Loucy (cell line): ENCODE data around the gene LRRC59.
A peak's percentile ranks its signal among the peaks of the same experiment; 100 is the strongest.

Experiments used
- H2AFZ ChIP-seq: fragments of 200-600 bp; sonication (generic); 2 replicates; pipeline ENCODE4 v1.6.0; 2016; ENCODE audit warnings: antibody characterized with exemption, mild to moderate bottlenecking, low read length, moderate library complexity
- H3F3A ChIP-seq: fragments of 200-600 bp; 2 replicates; pipeline ENCODE4 v1.6.0; 2016; ENCODE audit warnings: antibody characterized with exemption, low read depth, mild to moderate bottlenecking
- H3K27me3 ChIP-seq: fragments of 200-600 bp; sonication (generic); 2 replicates; pipeline ENCODE4 v1.6.1; 2014; ENCODE audit warnings: low read length, mild to moderate bottlenecking; ENCODE audit not compliant: insufficient read depth, poor library complexity, severe bottlenecking
- H3K36me3 ChIP-seq: fragments of 200-600 bp; sonication (generic); 2 replicates; pipeline ENCODE4 v1.6.1; 2016; ENCODE audit warnings: low read length; ENCODE audit not compliant: insufficient read depth
- H3K4me1 ChIP-seq: fragments of 200-600 bp; sonication (generic); 2 replicates; pipeline ENCODE4 v1.5.1; 2014; ENCODE audit warnings: low read length, mild to moderate bottlenecking; ENCODE audit not compliant: insufficient read depth, poor library complexity, severe bottlenecking
- H3K4me2 ChIP-seq: fragments of 200-600 bp; sonication (generic); 2 replicates; pipeline ENCODE4 v1.6.0; 2014; ENCODE audit warnings: antibody characterized with exemption, low read length, low read depth, mild to moderate bottlenecking; ENCODE audit not compliant: poor library complexity, severe bottlenecking
- H3K4me3 ChIP-seq: fragments of 200-600 bp; sonication (generic); 2 replicates; pipeline ENCODE4 v1.5.1; 2014; ENCODE audit warnings: low read length, mild to moderate bottlenecking, mixed read lengths; ENCODE audit not compliant: poor library complexity, severe bottlenecking
- H3K79me2 ChIP-seq: fragments of 200-600 bp; sonication (generic); 2 replicates; pipeline ENCODE4 v1.6.1; 2014; ENCODE audit warnings: low read length; ENCODE audit not compliant: insufficient read depth
- H3K9ac ChIP-seq: fragments of 200-600 bp; sonication (generic); 2 replicates; pipeline ENCODE4 v1.6.0; 2014; ENCODE audit warnings: mild to moderate bottlenecking, low read depth, low read length, moderate library complexity; ENCODE audit not compliant: poor library complexity, severe bottlenecking
- H3K9me2 ChIP-seq: fragments of 200-600 bp; sonication (generic); replicated peaks from 2 replicates; pipeline ENCODE4 v1.6.1; 2016; ENCODE audit warnings: low read depth, low read length, mixed read lengths
- H3K9me3 ChIP-seq: fragments of 200-600 bp; sonication (generic); 2 replicates; pipeline ENCODE4 v1.6.1; 2014; ENCODE audit warnings: mild to moderate bottlenecking, antibody characterized with exemption, low read length, low read depth; ENCODE audit not compliant: insufficient read depth
- H4K20me1 ChIP-seq: fragments of 200-600 bp; sonication (generic); 2 replicates; pipeline ENCODE4 v1.6.0; 2014; ENCODE audit warnings: antibody characterized with exemption, low read length, mild to moderate bottlenecking; ENCODE audit not compliant: insufficient read depth, poor library complexity, severe bottlenecking
- EZH2phosphoT487 ChIP-seq: fragments of 200-600 bp; IDR thresholded peaks from 2 replicates; pipeline ENCODE4 v1.6.1; 2018; ENCODE audit warnings: antibody characterized with exemption, mild to moderate bottlenecking, moderate library complexity, borderline replicate concordance
- TF ChIP-seq, protein P1 (sequence below): fragments of 200-600 bp; sonication (generic); conservative IDR thresholded peaks from 2 replicates; pipeline ENCODE4 v1.5.1; 2014; ENCODE audit warnings: mild to moderate bottlenecking, antibody characterized with exemption, low read length

Gene LRRC59

DNA sequence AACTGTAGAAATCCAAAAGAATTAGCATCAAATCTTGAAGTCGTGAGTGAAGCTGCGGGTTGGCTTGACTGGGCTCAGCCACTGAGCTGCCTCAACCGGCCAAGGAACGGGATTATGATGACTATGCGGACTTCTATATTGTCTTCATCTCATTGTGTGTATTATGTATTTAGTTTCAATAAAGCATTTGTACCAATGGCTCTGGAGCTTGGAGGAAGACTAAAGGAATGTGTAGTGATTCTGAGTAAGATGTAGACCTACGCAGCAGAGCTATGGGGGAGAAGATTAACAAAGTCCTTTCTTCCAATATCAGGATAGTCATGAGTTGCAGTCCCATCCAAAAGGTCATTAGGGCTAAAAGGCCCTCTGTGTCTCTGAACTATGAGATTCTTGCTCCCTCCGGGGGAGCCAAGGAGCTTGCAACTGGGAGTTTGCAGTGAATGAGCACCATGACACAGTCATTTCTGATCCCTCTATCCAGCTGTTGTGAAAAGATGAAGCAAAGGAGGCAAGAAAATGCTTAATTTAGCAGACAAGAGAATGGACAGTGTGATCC, 16.0 kb downstream of the LRRC59 start:
- peaks cover 71% of the 10 kb centered on the region; the same call in 1 of the 2 replicates for H3K36me3 ChIP-seq

GRCh38 chr17:50380369-50381259, 16.7 kb downstream of the LRRC59 start:
- Histone ChIP-seq H3K9ac (no peak overlapping the region), H3K27me3 (no peaks in the 10 kb centered on the region), H3K4me1 (no peaks in the 10 kb centered on the region), H3K9me3 (no peaks in the 10 kb centered on the region), H3K36me3 (peaks cover 64% of the 10 kb centered on the region; the same call in 1 of the 2 replicates), H2AFZ (no peak overlapping the region), H4K20me1 (no peaks in the 10 kb centered on the region), H3K4me3 (no peak overlapping the region), H3K79me2 (no peaks in the 10 kb centered on the region), H3F3A (no peaks in the 10 kb centered on the region), H3K4me2 (no peak overlapping the region), H3K9me2 (no peaks in the 10 kb centered on the region)
- no peak for TF ChIP-seq EZH2phosphoT487
- TF ChIP-seq, protein P1, sequence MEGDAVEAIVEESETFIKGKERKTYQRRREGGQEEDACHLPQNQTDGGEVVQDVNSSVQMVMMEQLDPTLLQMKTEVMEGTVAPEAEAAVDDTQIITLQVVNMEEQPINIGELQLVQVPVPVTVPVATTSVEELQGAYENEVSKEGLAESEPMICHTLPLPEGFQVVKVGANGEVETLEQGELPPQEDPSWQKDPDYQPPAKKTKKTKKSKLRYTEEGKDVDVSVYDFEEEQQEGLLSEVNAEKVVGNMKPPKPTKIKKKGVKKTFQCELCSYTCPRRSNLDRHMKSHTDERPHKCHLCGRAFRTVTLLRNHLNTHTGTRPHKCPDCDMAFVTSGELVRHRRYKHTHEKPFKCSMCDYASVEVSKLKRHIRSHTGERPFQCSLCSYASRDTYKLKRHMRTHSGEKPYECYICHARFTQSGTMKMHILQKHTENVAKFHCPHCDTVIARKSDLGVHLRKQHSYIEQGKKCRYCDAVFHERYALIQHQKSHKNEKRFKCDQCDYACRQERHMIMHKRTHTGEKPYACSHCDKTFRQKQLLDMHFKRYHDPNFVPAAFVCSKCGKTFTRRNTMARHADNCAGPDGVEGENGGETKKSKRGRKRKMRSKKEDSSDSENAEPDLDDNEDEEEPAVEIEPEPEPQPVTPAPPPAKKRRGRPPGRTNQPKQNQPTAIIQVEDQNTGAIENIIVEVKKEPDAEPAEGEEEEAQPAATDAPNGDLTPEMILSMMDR: peak; percentile 38

More for the DNA sequence above, 16.0 kb downstream of the LRRC59 start:
- Histone ChIP-seq H3K4me1 (no peaks in the 10 kb centered on the region), H4K20me1 (no peaks in the 10 kb centered on the region), H3K27me3 (no peaks in the 10 kb centered on the region), H3K4me2 (no peak overlapping the region), H3F3A (no peaks in the 10 kb centered on the region), H3K9me2 (no peaks in the 10 kb centered on the region), H2AFZ (no peak overlapping the region), H3K9ac (no peak overlapping the region), H3K79me2 (no peaks in the 10 kb centered on the region), H3K9me3 (no peaks in the 10 kb centered on the region), H3K4me3 (no peak overlapping the region)
- TF ChIP-seq, protein P1: 0 out of 2 replicates have a peak, but pooled peaks have one; percentile 3
- TF ChIP-seq EZH2phosphoT487: no peak

- H3K4me2 ChIP-seq: no peak overlapping the region
- no peaks in the 10 kb centered on the region for H3K9me3 ChIP-seq
- no peak for TF ChIP-seq EZH2phosphoT487
- TF ChIP-seq, protein P1: no peak
- H3K36me3 ChIP-seq: peaks cover 53% of the 10 kb centered on the region; the same call in 1 of the 2 replicates
- H3K4me3 ChIP-seq: no peak overlapping the region
- no peaks in the 10 kb centered on the region for H3K27me3 ChIP-seq
- H3K9ac ChIP-seq: no peak overlapping the region
- H3K4me1 ChIP-seq: no peaks in the 10 kb centered on the region
- no peak overlapping the region for H2AFZ ChIP-seq
- H3K9me2 ChIP-seq: no peaks in the 10 kb centered on the region
- H3K79me2 ChIP-seq: no peaks in the 10 kb centered on the region
- H4K20me1 ChIP-seq: no peaks in the 10 kb centered on the region
- no peaks in the 10 kb centered on the region for H3F3A ChIP-seq
These were observed 17.8 kb downstream of the LRRC59 start for GRCh38 chr17:50379351-50380132.
